Upper lobe of left lung (tissue), 6 donors: ENCODE results near the gene IDH3A. TPM values are rescaled to one million over a fixed set of nuclear protein-coding genes. Genes with fewer than 3 reads are reported as not detected.

Experiments used
- ATAC-seq, 2 donors: fragments of 200-7000 bp; cut with Tn5 transposase; one replicate each; pipeline ENCODE4 v1.9.1; 2022; ENCODE audit warnings: mild to moderate bottlenecking in 2 of 2, moderate library complexity in 2 of 2; ENCODE audit not compliant: low FRiP score in 2 of 2
- DNase-seq, 2 donors: peaks; one replicate each; pipeline ENCODE4 v3.0.0-alpha.2; 2019 to 2020
- H3K27ac ChIP-seq, 4 donors: fragments of 200-600 bp; sonication (generic); one replicate each; pipeline ENCODE4 v1.5.1; 2016 to 2019
- H3K27me3 ChIP-seq, 4 donors: fragments of 200-600 bp; sonication (generic); one replicate each; pipeline ENCODE4 v1.5.1; 2017 to 2019
- H3K36me3 ChIP-seq, 4 donors: fragments of 200-600 bp; sonication (generic); one replicate each; pipeline ENCODE4 v1.5.1; 2016 to 2019
- H3K4me1 ChIP-seq, 4 donors: fragments of 200-600 bp; sonication (generic); one replicate each; pipeline ENCODE4 v1.5.1; 2018 to 2019
- H3K4me3 ChIP-seq, 4 donors: fragments of 200-600 bp; sonication (generic); one replicate each; pipeline ENCODE4 v1.5.1; 2017 to 2019; ENCODE audit warnings: mild to moderate bottlenecking in 2 of 4, moderate library complexity in 1 of 4
- H3K9me3 ChIP-seq, 4 donors: fragments of 200-600 bp; sonication (generic); one replicate each; pipeline ENCODE4 v1.5.1; 2018 to 2019
- EP300 ChIP-seq, 4 donors: sonication (generic); formaldehyde crosslinking; IDR thresholded peaks; one replicate each; pipeline ENCODE4 v1.5.1; 2017; ENCODE audit warnings: antibody characterized with exemption in 4 of 4, control low read depth in 2 of 4
- POLR2A ChIP-seq, 4 donors: fragments of 450-650 bp; IDR thresholded peaks; one replicate each; pipeline ENCODE4 v1.5.1; 2016 to 2017; ENCODE audit warnings: antibody characterized with exemption in 4 of 4, mild to moderate bottlenecking in 2 of 4
- POLR2AphosphoS5 ChIP-seq, 2 donors: sonication (generic); formaldehyde crosslinking; IDR thresholded peaks; one replicate each; pipeline ENCODE4 v1.5.1; 2017; ENCODE audit warnings: antibody characterized with exemption in 2 of 2
- WGBS, 2 donors: methylation state at CpG; one replicate each; pipeline ENCODE4 v1.1.5; 2017 to 2018; 5-methylcytosine and 5-hydroxymethylcytosine counted together
- total RNA-seq, 6 donors: library from RNA; depleted of rRNA in 4 of 6; stranded (reverse); fragments of >200 nt in 4 of 6; gene quantifications; one replicate each; pipeline versions ENCODE4 v1.1.0 to v1.2.1, GENCODE V29; 2016 to 2021
- TF ChIP-seq, protein P1 (sequence below), 6 experiments: fragments of 450-650 bp in 4 of 6; fragments of 200-600 bp in 2 of 6; sonication (generic) in 2 of 6; IDR thresholded peaks; one replicate each; pipeline ENCODE4 v1.5.1; 2016 to 2019; ENCODE audit warnings: antibody characterized with exemption in 6 of 6
- donor health status: DM: no; HTN: no; CAD: no; lungs with moderate emphysema.
- donor health status: DM: no; HTN: yes; CAD: no; lungs with severe emphysema.

Gene IDH3A
- total RNA-seq, 6 donors from 2014 or later, result 17.5 to 80.1 (median 48.2) TPM

DNA sequence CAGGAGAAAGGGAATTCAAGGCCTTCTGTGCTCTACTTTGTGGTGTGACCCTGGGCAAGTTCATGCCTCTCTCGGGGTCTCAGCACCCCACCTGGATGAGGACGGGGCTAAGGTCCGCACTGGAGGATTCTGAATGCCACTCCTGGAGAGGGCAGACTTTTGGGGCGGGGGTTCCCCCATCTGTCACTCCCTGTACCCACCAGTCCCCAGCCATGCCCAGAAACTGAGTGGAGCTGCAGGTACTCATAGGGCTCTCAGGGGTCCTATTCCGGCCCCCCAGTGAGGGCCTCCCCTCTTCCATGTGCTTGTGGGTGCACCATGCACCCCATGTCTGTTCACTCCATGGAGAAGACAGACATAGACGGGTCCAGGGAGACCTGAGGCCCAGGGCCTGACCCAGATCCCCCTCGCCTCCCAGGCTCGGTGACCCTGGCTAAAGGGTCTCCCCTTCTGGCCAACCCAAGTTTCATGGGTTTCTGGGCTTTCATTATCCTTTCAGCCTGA lies 59.2 kb downstream of the IDH3A start:
- Histone ChIP-seq H3K27ac (no peak overlapping the region), H3K4me1 (peaks cover 0 to 3% (median 0%) of the 10 kb centered on the region in 4 donors), H3K4me3 (no peak overlapping the region), H3K27me3 (no peaks in the 10 kb centered on the region), H3K36me3 (no peaks in the 10 kb centered on the region), H3K9me3 (no peaks in the 10 kb centered on the region)
- ATAC-seq (no peak), DNase-seq (no peak)
- 94% methylated on average over 8 of the region's 8 CpGs; no CpG with 5 or more reads in 1 of the 2 donors for WGBS, 2 donors
- TF ChIP-seq, protein P1, sequence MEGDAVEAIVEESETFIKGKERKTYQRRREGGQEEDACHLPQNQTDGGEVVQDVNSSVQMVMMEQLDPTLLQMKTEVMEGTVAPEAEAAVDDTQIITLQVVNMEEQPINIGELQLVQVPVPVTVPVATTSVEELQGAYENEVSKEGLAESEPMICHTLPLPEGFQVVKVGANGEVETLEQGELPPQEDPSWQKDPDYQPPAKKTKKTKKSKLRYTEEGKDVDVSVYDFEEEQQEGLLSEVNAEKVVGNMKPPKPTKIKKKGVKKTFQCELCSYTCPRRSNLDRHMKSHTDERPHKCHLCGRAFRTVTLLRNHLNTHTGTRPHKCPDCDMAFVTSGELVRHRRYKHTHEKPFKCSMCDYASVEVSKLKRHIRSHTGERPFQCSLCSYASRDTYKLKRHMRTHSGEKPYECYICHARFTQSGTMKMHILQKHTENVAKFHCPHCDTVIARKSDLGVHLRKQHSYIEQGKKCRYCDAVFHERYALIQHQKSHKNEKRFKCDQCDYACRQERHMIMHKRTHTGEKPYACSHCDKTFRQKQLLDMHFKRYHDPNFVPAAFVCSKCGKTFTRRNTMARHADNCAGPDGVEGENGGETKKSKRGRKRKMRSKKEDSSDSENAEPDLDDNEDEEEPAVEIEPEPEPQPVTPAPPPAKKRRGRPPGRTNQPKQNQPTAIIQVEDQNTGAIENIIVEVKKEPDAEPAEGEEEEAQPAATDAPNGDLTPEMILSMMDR (IDR thresholded peaks at IDR 0.05), result no peak
- TF ChIP-seq POLR2AphosphoS5 (IDR thresholded peaks at IDR 0.05), result no peak

DNA sequence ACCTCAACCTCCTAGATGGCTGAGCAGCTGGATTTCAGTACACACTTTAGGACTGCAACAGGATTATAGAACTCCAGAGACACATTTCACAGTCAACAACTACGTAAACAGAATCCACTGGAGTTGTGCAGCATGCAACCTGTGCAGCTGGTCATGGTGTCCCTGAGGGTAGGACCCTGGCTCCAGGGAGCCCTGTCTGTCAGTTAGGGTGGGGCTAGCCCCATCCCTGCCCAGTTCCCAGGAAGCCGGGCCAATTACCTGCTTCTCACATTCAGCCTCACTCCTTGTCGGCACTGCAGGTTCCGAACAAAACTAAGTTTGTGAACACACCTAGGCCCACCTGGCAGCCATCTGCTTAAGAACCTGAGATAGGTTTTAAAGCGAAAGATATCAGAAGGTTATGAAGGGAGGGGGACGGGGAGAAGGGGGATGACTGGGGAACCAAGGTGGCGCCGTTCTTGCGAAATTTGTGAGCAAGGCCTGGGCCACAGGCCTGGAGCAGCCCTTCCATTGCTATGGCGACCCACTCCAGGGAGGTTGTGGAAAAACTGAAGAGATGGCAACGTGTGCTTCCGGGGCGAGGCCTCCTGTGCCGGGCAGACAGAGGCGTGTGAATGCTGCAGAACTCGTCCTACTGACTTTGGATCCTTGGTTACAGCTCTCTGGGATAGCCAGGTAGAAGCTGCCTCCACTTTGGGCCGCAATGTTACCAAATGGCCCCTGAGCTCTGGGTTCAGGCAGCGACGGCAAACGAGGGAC lies 59.9 kb downstream of the IDH3A start:
- H3K9me3 ChIP-seq, result no peaks in the 10 kb centered on the region
- no peak overlapping the region for H3K27ac ChIP-seq
- peaks cover 0 to 3% (median 0%) of the 10 kb centered on the region in 4 donors for H3K4me1 ChIP-seq
- H3K4me3 ChIP-seq, result no peak overlapping the region
- DNase-seq (peak in 1 of 2 donors; percentile 44), ATAC-seq (no peak)
- no peaks in the 10 kb centered on the region for H3K27me3 ChIP-seq
- WGBS, 2 donors, result 82 to 85% methylated on average over 17 to 20 of the region's 20 CpGs
- no peak for TF ChIP-seq POLR2AphosphoS5 (IDR thresholded peaks at IDR 0.05)
- TF ChIP-seq EP300 (IDR thresholded peaks at IDR 0.05), result no peak
- TF ChIP-seq, protein P1 (IDR thresholded peaks at IDR 0.05), result no peak
- TF ChIP-seq POLR2A (IDR thresholded peaks at IDR 0.05), result no peak
- no peaks in the 10 kb centered on the region for H3K36me3 ChIP-seq

DNA sequence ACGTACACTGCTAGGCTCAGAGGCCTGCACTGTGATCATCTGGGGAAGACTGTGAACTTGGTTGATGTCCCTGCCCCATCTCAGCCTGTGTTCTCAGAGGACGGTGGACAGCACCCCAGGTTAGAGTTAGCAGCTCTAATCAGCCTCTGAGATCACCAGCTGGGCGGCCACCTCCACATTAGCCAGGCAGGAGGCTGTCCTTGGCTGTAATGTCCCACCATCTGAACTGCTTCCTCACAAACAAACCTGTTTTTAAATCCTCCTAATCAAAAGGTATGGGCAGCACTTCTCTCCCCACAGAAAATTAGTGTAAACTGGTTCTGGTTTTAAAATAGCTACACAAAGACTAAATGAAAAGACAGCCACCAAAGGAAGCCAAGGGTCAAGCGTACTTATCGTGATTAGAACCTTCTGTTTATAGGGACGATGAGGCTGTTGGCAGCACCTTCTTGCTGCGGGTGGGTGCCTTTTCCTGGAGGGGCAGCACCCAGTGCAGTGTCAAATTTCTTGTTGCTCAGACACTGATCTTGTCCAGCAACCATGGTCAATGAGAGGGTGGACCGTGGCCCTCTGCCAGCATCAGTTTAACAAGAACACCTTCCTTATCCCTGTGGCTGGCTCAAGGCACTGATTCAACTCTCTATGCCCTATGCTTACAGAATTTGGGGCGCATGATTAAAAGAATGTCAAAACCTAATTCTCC lies 60.6 kb downstream of the IDH3A start:
- 59 to 74% methylated on average over 8 to 9 of the region's 9 CpGs for WGBS, 2 donors
- DNase-seq (no peak), ATAC-seq (no peak)
- no peaks in the 10 kb centered on the region for H3K36me3 ChIP-seq
- H3K4me3 ChIP-seq, result no peak overlapping the region
- H3K27me3 ChIP-seq, result no peaks in the 10 kb centered on the region
- no peak overlapping the region for H3K27ac ChIP-seq
- H3K9me3 ChIP-seq, result no peaks in the 10 kb centered on the region
- TF ChIP-seq EP300 (IDR thresholded peaks at IDR 0.05) (no peak), POLR2A (IDR thresholded peaks at IDR 0.05) (no peak), POLR2AphosphoS5 (IDR thresholded peaks at IDR 0.05) (no peak)
- TF ChIP-seq, protein P1 (IDR thresholded peaks at IDR 0.05), result no peak
- H3K4me1 ChIP-seq, result peaks cover 0 to 3% (median 0%) of the 10 kb centered on the region in 4 donors

DNA sequence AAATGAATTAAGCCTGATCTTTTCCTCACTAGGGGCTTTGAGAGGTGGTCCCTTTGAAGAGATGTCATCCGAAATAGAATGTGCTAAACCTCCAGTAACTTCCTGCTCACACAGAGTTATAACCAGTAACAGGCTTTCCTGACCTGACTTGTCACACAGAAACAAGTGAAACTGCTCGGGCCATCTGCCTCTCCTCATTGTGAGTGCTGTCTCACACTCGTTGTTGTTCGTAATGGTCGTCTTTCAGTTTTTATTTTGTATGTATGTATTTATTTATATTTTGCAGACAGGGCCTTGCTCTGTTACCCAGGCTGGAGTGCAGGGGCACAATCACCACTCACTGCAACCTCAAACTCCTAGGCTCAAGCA lies 61.2 kb downstream of the IDH3A start:
- WGBS, 2 donors, result 63 to 77% methylated on average over 5 of the region's 5 CpGs
- H3K4me1 ChIP-seq, result peaks cover 0 to 3% (median 0%) of the 10 kb centered on the region in 4 donors
- H3K4me3 ChIP-seq, result no peak overlapping the region
- TF ChIP-seq, protein P1 (IDR thresholded peaks at IDR 0.05), result no peak
- TF ChIP-seq EP300 (IDR thresholded peaks at IDR 0.05) (no peak), POLR2AphosphoS5 (IDR thresholded peaks at IDR 0.05) (no peak), POLR2A (IDR thresholded peaks at IDR 0.05) (no peak)
- DNase-seq (no peak), ATAC-seq (no peak)
- no peaks in the 10 kb centered on the region for H3K9me3 ChIP-seq
- H3K27me3 ChIP-seq, result no peaks in the 10 kb centered on the region
- no peak overlapping the region for H3K27ac ChIP-seq
- H3K36me3 ChIP-seq, result no peaks in the 10 kb centered on the region
